Midbrain (tissue), 1 donor: Measurements from ENCODE around the gene HELLS.
A peak's percentile ranks its signal among the peaks of the same experiment; 100 is the strongest.
"Not testable (repeated sequence)": the region's sequence is repeated elsewhere in the genome, so short reads cannot be mapped to it uniquely, and the experiment has no call there.

ENCODE experiments used
- DNase-seq: peaks from one replicate; lab custom pipeline; 2025; lab: John Stamatoyannopoulos, UW

The HELLS gene

DNA sequence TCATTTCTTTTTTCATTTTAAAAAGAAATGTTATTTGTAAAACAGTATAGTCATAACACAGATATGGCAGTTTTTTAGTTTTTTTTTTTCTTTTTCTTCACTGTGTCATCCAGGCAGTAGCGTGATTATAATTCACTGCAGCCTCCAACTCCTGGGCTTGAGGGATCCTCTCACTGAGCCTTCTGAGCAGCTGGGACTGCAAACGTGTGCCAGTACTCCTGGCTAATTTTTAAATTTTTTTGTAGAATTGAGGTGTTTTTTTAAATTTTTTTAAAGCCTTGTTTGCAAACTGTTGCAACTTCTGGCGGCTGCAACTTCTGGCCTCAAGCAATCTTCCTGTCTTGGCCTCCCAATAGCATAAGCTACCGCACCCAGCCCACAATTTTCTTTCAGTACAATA lies 63.0 kb downstream of the HELLS start:
- no peak for DNase-seq

DNA sequence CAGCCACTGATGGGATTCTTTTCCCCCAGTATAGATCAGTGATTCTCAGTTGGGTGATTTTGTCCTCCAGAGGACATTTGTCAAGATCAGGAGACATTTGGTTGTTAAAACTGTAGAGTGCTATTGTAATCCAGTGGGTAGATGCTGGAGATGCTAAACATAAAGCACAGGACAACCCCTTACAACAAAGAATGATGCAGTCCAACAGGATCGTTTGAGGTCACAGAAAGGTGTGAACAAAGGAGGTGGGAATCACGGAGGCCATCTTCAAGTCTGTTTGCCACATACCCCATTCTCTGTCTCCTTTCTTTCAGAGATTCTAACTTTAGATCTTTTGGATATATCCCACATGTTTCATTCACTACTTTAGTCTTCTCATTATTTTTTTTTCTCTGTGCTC lies 69.0 kb downstream of the HELLS start:
- DNase-seq, result no peak

DNA sequence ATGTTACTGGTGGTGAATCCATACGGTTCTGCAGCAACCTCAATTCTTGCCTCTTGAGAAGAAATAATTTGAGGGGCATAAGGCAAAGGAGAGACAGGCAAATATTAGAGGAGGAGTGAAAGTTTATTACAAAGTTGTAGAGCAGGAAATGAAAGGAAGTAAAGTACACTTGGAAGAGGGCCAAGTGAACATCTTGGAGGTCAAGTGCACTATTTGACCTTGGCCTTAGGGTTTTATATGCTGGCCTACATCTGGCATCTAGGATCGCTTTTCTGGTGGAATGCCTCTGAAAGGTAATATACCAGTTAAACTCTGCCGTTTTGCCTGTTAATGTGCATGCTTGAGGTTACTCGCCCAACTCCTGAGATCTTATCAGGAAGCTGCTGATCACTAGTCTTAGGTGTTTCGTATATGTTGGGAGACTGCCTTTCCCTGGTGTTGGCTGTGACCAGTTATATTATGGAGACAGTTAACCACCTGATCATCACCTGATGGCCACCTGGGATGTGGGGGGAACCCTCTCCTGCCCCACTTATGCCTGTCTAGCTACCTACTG lies 71.9 kb downstream of the HELLS start:
- DNase-seq, result no peak

- DNase-seq, result no peak
Observed at GRCh38 chr10:94622666-94623205, 77.1 kb downstream of the HELLS start.

DNA sequence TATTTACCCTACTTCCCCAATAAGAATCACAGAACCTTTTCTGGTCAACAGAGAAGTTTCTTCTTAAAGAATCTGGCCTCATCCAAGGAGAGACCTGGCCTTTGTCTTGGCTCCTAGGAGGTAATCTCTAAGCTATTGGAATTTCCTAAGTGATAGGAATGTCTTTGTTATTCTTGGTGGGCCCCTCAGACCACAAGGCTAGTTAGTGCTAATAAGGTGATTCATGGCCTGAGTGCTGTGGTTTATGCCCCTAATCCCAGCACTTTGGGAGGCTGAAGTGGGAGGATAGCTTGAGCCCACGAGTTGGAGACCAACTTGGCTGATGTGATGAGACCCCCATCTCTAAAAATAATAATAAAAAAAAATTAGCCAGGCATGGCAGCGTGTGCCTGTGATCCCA lies 78.0 kb downstream of the HELLS start:
- DNase-seq, result no peak

DNA sequence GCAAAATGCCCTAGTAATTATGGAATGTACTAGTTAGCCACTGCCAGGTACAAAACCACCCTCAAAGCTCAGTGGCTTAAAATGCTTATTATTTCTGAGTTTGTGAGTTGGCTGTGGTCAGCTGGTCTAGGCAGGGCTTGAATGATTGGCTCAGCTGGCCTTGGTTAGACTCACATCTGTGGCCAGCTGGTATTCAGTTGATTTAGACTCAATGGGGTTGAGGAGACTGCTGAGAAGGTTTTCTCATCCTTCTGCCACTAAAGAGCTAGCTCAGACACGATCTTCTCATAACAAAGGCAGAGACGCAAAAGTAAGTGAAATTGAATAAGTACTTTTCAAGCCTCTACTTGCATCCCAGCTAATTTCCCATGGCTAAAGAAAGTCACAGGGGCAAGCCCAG lies 80.9 kb downstream of the HELLS start:
- DNase-seq, result no peak

GRCh38 chr10:94627511-94627910 lies 81.9 kb downstream of the HELLS start:
- DNase-seq, result no peak

DNA sequence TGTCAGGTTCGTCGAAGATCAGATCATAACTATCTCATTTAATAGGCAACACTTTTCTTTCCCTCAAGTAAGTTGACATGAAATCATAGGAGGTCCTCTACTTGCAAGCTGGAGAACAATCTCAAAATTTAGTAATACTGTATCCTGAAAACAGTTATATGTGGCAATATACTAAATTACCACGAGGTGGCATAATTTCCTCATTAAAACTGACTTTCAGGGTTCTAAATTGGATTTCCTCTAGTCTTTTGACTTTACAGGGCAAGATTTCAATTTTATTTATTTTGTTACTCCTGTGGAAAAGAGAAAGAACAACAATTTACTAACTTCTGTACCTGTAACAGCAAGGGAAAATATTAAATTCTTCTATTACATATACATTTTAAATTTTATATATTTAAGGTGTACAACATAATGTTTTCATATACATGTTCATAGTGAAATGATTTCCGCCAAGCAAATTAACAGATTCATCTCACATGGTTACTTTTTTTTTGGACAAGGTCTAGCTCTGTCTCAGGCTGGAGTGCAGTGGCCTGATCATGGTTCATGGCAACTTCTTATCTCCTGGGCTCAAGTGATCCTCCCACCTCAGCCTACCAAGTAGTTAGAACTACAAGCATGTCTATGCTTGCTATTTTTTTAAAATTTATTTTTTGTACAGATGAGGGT lies 84.6 kb downstream of the HELLS start:
- DNase-seq, result peak; percentile 3

- no peak for DNase-seq
Observed at GRCh38 chr10:94631077-94631875, 85.7 kb downstream of the HELLS start.

DNA sequence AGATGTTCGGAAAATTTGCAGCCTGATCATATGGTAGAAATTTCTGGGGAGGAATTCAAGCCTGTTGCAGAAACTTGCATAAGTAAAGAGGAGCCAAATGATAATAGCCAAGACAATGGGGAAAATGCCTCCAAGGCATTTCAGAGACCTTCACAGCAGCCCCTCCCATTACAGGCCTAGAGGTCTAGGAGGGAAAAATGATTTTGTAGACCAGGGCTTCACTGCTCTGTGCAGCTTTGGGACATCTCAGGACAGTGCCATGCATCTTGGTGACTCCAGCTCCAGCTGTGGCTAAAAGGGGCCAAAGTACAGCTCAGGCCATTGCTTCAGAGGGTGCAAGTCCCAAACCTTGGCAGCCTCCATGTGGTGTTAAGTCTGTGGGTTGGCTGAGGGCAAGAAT lies 87.4 kb downstream of the HELLS start:
- no peak for DNase-seq

DNA sequence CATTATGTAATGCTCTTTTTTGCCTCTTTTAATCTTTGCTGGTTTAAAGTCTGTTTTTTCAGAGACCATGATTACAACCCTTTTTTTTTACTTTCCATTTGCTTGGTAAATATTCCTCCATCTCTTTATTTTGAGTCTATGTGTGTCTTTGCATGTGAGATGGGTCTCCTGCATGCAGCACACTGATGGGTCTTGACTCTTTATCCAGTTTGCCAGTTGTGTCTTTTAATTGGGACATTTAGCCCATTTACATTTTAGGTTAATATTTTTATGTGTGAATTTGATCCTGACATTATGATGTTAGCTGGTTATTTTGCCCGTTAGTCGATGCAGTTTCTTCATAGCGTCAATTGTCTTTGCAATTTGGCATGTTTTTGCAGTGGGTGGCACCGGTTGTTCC lies 92.5 kb downstream of the HELLS start:
- not testable (repeated sequence) for DNase-seq

DNA sequence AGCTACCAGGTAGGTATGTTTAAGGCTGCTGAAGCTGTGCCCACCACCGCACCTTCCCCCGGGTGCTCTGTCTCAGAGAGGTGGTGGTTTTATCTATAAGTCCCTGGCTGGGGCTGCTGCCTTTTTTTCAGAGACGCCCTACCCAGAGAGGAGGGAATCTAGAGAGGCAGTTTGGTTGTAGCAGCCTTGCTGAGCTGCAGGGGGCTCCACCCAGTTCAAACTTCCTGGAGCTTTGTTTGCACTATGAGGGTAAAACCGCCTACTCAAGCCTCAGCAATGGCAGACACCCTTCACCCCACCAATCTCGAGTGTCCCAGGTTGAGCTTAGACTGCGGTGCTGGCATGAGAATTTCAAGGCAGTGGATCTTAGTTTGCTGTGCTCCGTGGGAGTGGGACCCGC lies 94.3 kb downstream of the HELLS start:
- no peak for DNase-seq

GRCh38 chr10:94640562-94640961 lies 95.0 kb downstream of the HELLS start:
- no peak for DNase-seq

DNA sequence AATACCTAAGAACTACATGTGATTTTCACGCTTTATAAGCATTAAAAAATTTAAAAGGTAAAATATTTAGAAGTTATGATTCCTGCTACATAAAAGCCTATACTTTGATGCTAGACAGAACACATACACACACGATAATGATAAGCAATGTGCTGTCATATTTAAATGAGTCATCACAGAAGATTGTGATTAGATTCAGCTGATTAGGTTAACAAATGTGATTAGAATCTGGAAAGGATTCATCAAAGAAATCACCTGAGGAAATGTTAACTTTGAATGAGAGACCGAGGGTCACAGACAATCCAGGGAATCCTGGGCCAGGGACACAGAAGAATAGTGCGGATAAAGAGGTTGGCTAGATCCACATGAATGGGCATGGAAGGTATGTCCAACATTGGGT lies 95.9 kb downstream of the HELLS start:
- no peak for DNase-seq

- no peak for DNase-seq
Observed at GRCh38 chr10:94644352-94644751, 98.8 kb downstream of the HELLS start.

DNA sequence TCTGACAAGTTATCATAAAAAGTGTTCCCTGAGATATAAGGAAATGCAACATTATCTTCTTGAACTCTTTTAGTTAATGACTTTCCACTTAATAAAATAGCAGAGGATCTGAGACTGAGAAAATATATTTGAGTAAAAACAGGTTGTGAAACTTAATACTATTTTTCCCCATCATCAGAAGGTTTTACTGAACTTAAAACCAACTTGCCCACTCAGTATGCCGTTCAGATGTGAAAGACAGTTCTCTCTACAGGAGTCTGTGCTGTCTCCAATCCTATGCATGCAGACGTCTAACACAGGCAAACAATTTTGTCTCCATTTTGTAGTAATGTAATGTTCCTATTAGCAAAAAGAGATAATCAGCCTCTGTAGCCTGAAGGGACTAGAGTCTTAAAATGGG lies 99.7 kb downstream of the HELLS start:
- DNase-seq, result no peak
